Mesodermal cell (in vitro differentiated cells): ENCODE measurements around the gene GTF2I.
"Not testable (repeated sequence)": the region's sequence is repeated elsewhere in the genome, so short reads cannot be mapped to it uniquely, and the experiment has no call there.

Experiments used
- H3K27ac ChIP-seq: 2 replicates; pipeline ENCODE4 v1.7.0; 2013; ENCODE audit warnings: mild to moderate bottlenecking, low read depth, low read length, moderate library complexity; ENCODE audit not compliant: severe bottlenecking
- H3K36me3 ChIP-seq: 2 replicates; pipeline ENCODE4 v1.7.1; 2013; ENCODE audit warnings: mild to moderate bottlenecking, low read length, moderate library complexity; ENCODE audit not compliant: control insufficient read depth, insufficient read depth
- H3K4me1 ChIP-seq: one replicate; pipeline ENCODE4 v1.7.1; 2013; ENCODE audit warnings: mild to moderate bottlenecking, low read length; ENCODE audit not compliant: insufficient read depth, control insufficient read depth, poor library complexity, severe bottlenecking
- H3K4me3 ChIP-seq: 2 replicates; pipeline ENCODE4 v1.7.0; 2013; ENCODE audit warnings: low read length, control low read depth, mild to moderate bottlenecking; ENCODE audit not compliant: insufficient read depth, poor library complexity, severe bottlenecking; ENCODE audit errors: extremely low read depth
- H3K9me3 ChIP-seq: 2 replicates; pipeline ENCODE4 v1.7.1; 2013; ENCODE audit warnings: mild to moderate bottlenecking, low read length, moderate library complexity; ENCODE audit not compliant: control insufficient read depth
- WGBS, 2 experiments: methylation state at CpG; one replicate each; pipeline ENCODE4 v1.1.5; 2013; ENCODE audit warnings: missing lambda C conversion rate in 2 of 2; ENCODE audit not compliant: insufficient coverage in 2 of 2; 5-methylcytosine and 5-hydroxymethylcytosine counted together

GTF2I gene

DNA sequence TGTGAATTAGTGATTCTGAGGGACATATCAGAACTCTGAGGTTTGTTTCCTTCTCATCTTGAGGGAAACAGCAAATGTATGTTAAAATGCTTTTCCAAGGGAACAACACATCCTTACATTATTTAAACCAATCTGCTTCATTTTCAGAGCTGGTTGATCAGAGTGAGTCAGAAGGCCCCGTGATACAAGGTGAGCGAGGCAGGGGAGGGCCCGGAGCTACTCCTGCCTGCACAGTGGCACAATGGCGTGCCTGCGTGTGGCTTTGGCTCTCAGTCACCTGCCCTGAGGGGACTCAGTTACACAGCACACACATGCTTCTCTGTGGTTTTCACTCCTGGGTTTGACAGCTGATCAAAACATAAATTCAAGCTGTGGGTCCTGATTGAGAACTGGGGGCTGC lies 99.2 kb downstream of the GTF2I start:
- not testable (repeated sequence) for H3K9me3 ChIP-seq, H3K36me3 ChIP-seq, H3K4me1 ChIP-seq, H3K27ac ChIP-seq, H3K4me3 ChIP-seq
- no CpG with 5 or more reads among the region's 5 CpGs for WGBS, 2 experiments

DNA sequence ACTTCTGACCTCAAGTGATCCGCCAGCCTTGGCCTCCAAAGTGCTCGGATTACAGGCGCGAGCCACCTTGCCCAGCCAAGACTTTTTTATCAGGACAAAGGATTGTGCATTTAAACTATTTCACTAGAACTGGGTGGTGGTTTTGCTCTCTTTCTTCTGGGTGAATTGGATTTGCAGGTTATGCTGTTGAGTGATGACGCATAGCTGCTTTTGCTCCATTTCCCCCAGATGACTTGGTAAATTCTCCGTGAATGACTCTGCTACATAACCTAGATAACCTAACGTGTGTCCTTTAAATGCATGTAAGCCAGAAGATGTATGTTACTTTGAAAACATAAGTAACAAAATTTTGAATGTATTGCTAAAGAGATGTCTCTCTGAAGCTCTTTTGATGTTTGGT lies 100.8 kb downstream of the GTF2I start:
- H3K4me3 ChIP-seq, H3K4me1 ChIP-seq, H3K27ac ChIP-seq, H3K9me3 ChIP-seq, H3K36me3 ChIP-seq: not testable (repeated sequence)
- WGBS, 2 experiments, result no CpG with 5 or more reads among the region's 7 CpGs

DNA sequence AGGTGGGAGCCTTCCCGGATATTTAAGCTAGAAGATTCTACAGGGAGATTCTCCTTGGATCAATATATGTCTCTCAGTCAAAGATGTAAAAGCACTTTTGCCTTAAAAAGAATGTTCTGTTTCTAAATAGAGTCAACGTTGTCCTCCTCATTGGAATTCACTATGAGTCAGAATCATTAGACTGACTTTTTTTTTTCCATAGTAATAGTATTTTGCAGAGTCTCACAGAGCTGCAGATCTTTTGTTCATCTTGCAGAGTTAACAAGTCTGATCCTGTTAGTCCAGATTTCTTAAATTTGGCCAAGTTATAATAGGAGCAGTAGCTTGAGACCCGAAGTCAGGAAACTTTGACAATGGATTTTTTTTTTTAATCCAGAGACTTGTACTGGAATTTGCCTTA lies 101.5 kb downstream of the GTF2I start:
- H3K4me3 ChIP-seq, result not testable (repeated sequence)

DNA sequence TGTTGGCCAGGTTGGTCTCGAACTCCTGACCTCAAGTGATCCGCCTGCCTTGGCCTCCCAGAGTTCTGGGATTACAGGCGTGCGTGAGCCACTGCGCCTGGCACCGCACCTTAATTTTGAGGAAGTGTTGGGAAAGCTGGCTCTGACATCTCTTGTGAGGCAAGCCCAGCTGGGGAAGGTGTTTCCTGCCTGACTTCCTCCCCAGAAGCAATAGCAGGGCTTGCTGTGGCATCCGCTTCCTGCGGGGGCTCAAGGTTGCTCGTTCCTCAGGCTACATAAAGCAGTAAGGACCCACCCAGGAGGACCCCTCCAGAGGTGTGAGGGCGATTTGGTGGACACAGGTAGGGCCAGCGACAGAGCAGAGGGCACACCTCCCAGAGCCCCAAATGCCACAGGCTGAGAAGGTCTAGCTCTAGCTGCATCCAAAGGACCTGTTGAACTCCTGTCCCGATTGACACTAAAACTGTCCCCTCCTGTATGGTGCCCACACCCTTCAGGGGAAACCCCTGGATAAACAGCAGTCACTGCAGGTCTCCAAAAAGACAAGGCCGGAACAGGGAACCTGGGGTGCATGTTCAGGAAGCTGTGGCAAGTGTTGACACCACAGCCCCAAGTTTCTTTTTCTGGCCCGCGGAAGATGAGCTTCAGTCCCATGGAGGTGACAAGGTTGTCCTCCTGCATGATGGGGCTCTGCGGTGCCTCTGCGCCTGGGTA lies 107.8 kb downstream of the GTF2I start:
- H3K9me3 ChIP-seq, H3K36me3 ChIP-seq, H3K4me3 ChIP-seq, H3K4me1 ChIP-seq, H3K27ac ChIP-seq: not testable (repeated sequence)
- WGBS, 2 experiments, result no CpG with 5 or more reads among the region's 17 CpGs

More for the DNA sequence above, 101.5 kb downstream of the GTF2I start:
- not testable (repeated sequence) for H3K4me1 ChIP-seq, H3K9me3 ChIP-seq, H3K36me3 ChIP-seq
- peak overlapping the region; percentile 36 for H3K27ac ChIP-seq
- WGBS, 2 experiments, result no CpG with 5 or more reads among the region's 3 CpGs

DNA sequence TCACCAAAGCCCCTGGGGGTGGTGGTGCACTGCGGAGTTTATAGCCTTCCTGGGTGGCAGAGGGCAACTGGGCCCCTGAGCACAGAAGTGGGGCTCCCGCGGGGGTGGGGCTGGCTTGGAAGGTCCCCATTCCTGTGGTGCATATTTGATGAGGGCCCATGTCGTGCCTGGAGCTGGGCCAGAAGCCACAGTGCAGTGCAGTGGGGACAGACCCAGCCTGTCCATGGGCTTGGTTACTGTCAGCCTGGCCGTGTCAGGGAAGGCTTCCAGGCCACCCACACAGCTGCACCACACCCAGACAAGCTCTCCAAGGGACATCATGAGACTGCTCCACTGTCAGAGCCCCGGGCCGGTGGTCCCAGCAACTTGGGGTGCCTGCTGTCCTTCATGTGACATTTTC lies 109.0 kb downstream of the GTF2I start:
- H3K4me1 ChIP-seq, H3K9me3 ChIP-seq, H3K27ac ChIP-seq, H3K36me3 ChIP-seq, H3K4me3 ChIP-seq: not testable (repeated sequence)
- WGBS, 2 experiments, result no CpG with 5 or more reads among the region's 7 CpGs

DNA sequence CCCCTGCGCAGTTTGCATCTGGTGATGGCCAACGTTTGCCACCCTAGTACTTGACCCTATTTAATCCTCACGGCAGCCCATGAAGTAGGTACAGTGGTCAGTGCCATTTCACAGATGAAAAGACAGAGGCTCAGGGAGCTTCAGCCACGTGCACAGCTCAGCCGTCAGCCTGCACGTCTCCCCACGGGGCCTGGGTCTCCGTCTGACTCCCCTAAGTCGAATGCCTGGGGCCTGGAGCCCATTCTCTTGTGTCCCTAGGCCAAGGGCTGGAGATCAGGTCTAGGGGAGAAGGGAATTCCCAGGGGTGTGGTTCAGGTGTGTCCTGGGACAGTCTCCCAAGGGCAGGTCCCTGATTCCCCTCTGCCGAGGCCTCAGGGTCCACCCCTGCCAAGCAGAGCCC lies 109.5 kb downstream of the GTF2I start:
- not testable (repeated sequence) for H3K27ac ChIP-seq, H3K4me1 ChIP-seq, H3K4me3 ChIP-seq, H3K9me3 ChIP-seq, H3K36me3 ChIP-seq
- 98% methylated on average over 6 of the region's 10 CpGs; no CpG with 5 or more reads in 1 of the 2 experiments for WGBS, 2 experiments

DNA sequence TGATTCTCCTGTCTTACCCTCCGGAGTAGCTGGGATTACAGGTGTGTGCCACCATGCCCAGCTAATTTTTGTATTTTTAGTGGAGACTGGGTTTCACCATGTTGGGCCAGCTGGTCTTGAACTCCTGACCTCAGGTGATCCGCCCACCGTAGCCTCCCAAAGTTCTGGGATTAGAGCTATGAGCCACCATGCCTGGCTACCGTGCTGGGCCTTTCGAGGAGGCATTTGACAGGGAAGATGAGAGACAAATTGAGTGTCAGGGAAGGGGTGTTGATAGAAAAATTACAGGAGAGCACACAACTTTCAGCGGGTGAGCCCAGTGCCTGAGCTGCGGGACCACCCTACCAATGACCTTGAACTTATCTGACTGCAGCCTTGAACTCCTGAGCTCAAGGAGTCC lies 112.5 kb downstream of the GTF2I start:
- not testable (repeated sequence) for H3K4me3 ChIP-seq, H3K36me3 ChIP-seq, H3K9me3 ChIP-seq, H3K27ac ChIP-seq, H3K4me1 ChIP-seq
- WGBS, 2 experiments, result 89% methylated on average over 3 of the region's 7 CpGs; no CpG with 5 or more reads in 1 of the 2 experiments

DNA sequence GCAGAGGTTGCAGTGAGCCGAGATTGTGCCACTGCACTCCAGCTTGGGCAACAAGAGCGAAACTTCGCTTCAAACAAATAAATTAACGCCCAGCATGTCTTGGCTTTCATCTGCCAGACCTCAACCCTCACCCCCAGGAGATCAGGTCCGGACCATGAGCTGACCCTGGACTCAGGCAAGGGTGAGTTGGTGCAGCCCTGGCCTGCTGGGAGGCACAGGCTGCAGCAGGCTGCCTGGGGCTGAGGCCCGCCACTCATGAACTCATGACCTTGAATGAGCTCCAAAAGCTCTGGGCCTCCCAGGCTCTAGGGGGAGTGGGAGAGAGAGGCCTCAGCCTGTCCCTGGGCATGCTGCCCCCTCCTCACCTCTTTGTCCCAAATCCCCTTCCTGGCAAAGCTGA lies 114.6 kb downstream of the GTF2I start:
- H3K4me1 ChIP-seq, H3K4me3 ChIP-seq, H3K36me3 ChIP-seq, H3K27ac ChIP-seq, H3K9me3 ChIP-seq: not testable (repeated sequence)
- WGBS, 2 experiments, result 84 to 100% methylated on average over 4 of the region's 6 CpGs

DNA sequence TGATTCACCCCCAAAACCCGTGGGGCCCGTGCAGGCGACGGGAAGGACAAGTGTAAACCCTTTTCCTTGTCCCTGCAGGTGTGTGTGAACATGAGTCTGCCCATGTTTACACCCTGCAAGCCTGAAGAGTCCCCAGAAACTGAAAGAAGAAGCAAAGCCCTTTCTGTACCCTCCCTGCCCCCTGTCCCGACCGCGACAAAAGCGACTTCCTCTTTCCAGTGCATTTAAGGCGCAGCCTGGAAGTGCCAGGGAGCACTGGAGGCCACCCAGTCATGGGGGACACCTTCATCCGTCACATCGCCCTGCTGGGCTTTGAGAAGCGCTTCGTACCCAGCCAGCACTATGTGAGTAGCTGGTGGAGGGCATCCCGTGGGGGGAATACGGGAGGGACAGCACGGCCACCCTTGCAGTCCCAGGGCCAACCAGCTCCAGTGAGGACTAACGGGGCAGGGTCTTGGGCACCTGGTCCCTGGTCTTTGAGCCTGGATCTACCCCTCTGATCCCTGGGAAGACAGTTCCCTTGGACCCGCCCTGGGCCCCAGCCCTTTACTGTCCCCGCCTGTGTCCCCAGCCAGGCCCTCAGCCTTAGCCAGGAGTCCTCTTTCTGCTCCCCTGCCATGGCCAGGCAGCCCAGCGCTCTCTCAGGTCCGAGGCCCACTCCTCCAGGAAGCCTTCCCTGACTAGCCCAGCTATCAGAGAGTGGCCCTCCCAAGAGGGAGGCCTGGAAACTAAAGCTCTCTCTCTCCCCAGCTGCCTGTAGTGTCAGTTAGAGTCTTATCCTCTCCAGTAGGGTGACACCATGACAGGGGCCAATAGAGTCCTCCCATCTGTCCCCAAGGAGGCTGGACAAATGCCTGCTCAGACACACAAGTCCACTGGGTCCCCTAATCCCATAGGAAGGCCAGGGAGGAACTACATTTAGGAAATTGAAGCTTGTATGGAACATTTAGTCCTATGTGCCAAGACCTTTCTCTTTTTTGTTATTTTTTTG lies 116.5 kb downstream of the GTF2I start, which contains the start of gene NCF1:
NCF1 (plus strand) TSS at position 252 of the 991 bp plus-strand sequence; CDS start at position 273, 21 bp downstream.
- H3K9me3 ChIP-seq, H3K4me3 ChIP-seq, H3K36me3 ChIP-seq, H3K4me1 ChIP-seq, H3K27ac ChIP-seq: not testable (repeated sequence)
- WGBS, 2 experiments, result no CpG with 5 or more reads among the region's 21 CpGs

DNA sequence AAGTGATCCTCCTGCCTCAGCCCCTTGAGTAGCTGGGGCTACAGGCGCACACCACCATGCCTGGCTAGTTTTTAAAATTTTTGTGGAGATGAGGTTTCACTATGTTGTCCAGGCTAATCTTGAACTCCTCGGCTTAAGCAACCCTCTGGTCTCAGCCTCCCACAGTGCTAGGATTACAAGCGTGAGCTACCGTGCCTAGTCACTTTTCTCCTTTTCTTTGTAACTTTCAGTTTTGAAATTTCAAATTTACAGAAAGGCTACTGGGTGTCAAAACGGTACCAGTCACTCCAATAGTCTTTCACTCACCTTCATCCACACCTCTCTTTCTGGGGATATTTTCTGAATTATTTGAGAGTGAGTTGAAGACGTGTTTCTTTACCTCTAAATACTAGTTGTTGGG lies 117.6 kb downstream of the GTF2I start:
- not testable (repeated sequence) for H3K27ac ChIP-seq, H3K9me3 ChIP-seq, H3K36me3 ChIP-seq, H3K4me3 ChIP-seq, H3K4me1 ChIP-seq
- no CpG with 5 or more reads among the region's 6 CpGs for WGBS, 2 experiments

DNA sequence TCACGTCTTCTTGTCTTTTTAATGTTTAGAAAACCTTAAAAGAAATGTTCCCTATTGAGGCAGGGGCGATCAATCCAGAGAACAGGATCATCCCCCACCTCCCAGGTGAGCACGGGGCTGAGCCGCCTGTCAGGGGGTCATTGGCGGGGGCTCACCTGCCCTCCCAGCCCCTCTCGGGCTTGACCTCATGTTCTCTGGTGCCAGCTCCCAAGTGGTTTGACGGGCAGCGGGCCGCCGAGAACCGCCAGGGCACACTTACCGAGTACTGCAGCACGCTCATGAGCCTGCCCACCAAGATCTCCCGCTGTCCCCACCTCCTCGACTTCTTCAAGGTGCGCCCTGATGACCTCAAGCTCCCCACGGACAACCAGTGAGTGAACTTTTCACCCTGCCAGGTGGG lies 121.5 kb downstream of the GTF2I start:
- H3K27ac ChIP-seq, H3K9me3 ChIP-seq, H3K36me3 ChIP-seq, H3K4me3 ChIP-seq, H3K4me1 ChIP-seq: not testable (repeated sequence)
- no CpG with 5 or more reads among the region's 17 CpGs for WGBS, 2 experiments
